WERI-Rb-1 (cell line): ENCODE data around the gene GON4L.

ENCODE experiments used
- DNase-seq: peaks from one replicate; pipeline ENCODE4 v3.0.0-alpha.2; 2020
- H3K27ac ChIP-seq: fragments of 250-450 bp; sonication (Bioruptor Pico); 2 replicates; pipeline ENCODE4 v1.5.1; 2020; ENCODE audit warnings: mild to moderate bottlenecking, moderate library complexity
- H3K27me3 ChIP-seq: fragments of 250-450 bp; sonication (Bioruptor Pico); 2 replicates; pipeline ENCODE4 v1.5.1; 2021; ENCODE audit warnings: mild to moderate bottlenecking, low read depth, moderate library complexity; ENCODE audit not compliant: insufficient read depth, severe bottlenecking
- H3K36me3 ChIP-seq: fragments of 250-450 bp; sonication (Bioruptor Pico); 2 replicates; pipeline ENCODE4 v1.5.1; 2020; ENCODE audit warnings: mild to moderate bottlenecking, moderate library complexity
- H3K4me3 ChIP-seq: 2 replicates; pipeline ENCODE4 v1.5.1; 2011; ENCODE audit warnings: low read depth, mild to moderate bottlenecking, control low read depth, low read length
- H3K9me3 ChIP-seq: fragments of 250-450 bp; sonication (Bioruptor Pico); 2 replicates; pipeline ENCODE4 v1.5.1; 2021; ENCODE audit warnings: mild to moderate bottlenecking, moderate library complexity; ENCODE audit not compliant: severe bottlenecking
- TF ChIP-seq, protein P1 (sequence below): IDR thresholded peaks from 2 replicates; pipeline ENCODE4 v1.5.1; 2011; ENCODE audit warnings: low read depth, mild to moderate bottlenecking, control low read depth, inconsistent platforms, low read length

Gene GON4L, protein sequence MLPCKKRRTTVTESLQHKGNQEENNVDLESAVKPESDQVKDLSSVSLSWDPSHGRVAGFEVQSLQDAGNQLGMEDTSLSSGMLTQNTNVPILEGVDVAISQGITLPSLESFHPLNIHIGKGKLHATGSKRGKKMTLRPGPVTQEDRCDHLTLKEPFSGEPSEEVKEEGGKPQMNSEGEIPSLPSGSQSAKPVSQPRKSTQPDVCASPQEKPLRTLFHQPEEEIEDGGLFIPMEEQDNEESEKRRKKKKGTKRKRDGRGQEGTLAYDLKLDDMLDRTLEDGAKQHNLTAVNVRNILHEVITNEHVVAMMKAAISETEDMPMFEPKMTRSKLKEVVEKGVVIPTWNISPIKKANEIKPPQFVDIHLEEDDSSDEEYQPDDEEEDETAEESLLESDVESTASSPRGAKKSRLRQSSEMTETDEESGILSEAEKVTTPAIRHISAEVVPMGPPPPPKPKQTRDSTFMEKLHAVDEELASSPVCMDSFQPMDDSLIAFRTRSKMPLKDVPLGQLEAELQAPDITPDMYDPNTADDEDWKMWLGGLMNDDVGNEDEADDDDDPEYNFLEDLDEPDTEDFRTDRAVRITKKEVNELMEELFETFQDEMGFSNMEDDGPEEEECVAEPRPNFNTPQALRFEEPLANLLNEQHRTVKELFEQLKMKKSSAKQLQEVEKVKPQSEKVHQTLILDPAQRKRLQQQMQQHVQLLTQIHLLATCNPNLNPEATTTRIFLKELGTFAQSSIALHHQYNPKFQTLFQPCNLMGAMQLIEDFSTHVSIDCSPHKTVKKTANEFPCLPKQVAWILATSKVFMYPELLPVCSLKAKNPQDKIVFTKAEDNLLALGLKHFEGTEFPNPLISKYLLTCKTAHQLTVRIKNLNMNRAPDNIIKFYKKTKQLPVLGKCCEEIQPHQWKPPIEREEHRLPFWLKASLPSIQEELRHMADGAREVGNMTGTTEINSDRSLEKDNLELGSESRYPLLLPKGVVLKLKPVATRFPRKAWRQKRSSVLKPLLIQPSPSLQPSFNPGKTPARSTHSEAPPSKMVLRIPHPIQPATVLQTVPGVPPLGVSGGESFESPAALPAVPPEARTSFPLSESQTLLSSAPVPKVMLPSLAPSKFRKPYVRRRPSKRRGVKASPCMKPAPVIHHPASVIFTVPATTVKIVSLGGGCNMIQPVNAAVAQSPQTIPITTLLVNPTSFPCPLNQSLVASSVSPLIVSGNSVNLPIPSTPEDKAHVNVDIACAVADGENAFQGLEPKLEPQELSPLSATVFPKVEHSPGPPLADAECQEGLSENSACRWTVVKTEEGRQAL (N-terminal part only)

DNA sequence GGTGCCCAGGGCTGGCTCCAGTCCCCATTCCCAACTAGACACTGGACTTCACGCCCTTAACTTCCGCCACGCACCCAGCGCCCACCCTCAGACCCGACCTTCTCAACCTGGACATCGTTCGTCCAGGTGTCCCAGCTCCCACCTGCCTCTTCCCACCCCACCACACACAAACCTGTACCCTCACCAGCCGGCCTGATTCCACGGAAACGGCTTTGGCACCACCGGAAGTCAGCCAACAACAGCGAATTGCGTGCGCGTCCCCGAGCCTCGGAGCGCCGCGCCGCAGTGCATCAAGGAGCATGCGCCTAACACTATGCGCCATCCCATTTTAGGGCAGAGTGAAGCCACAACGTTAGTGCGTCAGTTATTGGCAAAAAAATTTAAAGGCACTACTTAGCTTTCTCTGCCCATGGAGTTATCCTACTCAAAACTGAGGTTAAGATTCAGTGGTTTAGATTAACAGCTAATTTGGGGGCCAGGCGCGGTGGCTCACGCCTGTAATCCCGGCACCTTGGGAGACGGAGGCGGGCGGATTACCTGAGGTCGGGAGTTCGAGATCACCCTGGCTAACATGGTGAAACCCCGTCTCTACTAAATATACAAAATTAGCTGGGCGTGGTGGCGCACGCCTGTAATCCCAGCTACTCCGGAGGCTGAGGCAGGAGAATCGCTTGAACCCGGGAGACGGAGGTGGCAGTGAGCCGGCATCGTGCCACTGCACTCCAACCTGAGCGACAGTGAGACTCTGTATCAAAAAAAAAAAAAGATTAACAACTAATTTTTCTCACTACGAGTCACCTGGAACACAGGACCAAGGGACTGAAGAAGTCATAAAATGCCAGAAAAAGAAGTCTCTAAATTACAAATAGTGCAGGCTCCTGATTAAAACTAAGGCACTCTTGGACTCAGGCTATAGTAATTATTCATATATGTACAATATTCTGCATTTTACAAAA, at the start of gene GON4L:
GON4L (minus strand) TSS at position 240 of the 956 bp plus-strand sequence. CDS start 3,434 bp downstream, outside the sequence.
- H3K9me3 ChIP-seq = no peaks in the 10 kb centered on the region
- peak; percentile 96 for DNase-seq
- peaks cover 45% of the 10 kb centered on the region for H3K36me3 ChIP-seq
- no peaks in the 10 kb centered on the region for H3K27me3 ChIP-seq
- H3K4me3 ChIP-seq = peak within 1 kb of the TSS; percentile 77
- TF ChIP-seq, protein P1, sequence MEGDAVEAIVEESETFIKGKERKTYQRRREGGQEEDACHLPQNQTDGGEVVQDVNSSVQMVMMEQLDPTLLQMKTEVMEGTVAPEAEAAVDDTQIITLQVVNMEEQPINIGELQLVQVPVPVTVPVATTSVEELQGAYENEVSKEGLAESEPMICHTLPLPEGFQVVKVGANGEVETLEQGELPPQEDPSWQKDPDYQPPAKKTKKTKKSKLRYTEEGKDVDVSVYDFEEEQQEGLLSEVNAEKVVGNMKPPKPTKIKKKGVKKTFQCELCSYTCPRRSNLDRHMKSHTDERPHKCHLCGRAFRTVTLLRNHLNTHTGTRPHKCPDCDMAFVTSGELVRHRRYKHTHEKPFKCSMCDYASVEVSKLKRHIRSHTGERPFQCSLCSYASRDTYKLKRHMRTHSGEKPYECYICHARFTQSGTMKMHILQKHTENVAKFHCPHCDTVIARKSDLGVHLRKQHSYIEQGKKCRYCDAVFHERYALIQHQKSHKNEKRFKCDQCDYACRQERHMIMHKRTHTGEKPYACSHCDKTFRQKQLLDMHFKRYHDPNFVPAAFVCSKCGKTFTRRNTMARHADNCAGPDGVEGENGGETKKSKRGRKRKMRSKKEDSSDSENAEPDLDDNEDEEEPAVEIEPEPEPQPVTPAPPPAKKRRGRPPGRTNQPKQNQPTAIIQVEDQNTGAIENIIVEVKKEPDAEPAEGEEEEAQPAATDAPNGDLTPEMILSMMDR = no peak
- H3K27ac ChIP-seq = peak within 1 kb of the TSS; percentile 74

DNA sequence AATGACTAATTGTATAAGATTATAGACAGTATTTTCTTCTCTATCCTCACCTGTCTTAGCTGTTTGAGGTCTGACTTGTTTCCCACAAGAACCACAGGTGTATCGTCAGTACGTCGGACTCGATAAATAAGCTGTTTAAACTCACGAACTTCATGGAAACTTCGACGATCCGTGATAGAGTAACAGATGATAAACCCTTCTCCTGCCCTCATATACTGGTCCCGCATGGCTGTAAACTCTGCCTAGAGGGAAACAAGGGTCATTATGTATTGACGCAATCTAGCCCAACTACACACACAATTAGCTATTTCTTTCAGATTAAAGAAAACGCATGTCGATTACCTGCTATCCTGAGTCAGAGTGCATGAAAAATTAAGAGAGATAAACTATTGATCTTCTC, 47.2 kb upstream of the GON4L start:
- Histone ChIP-seq H3K27me3 (no peaks in the 10 kb centered on the region), H3K9me3 (no peaks in the 10 kb centered on the region), H3K27ac (no peak overlapping the region), H3K36me3 (peaks cover 99% of the 10 kb centered on the region), H3K4me3 (no peak overlapping the region)
- TF ChIP-seq, protein P1 = no peak
- DNase-seq = no peak

DNA sequence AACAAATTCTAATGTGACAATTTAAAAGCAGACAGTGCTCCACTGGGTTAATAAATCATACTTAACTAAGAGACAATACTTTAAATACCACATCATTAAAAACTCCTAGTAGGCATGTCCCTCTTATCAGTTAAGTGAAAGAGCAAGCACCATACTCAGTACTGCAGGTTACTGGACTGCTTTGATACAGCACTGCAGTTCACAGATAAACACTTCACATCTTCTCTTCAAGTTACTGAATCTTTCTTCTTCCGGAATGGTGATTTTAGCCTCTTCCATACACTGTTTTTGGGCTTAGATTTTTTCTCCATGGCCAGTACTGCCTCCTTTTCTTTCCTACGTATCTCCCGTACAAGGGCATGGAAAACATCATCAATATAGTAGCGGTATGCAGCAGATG, 43.1 kb upstream of the GON4L start:
- no peak for DNase-seq
- H3K27me3 ChIP-seq = no peaks in the 10 kb centered on the region
- no peaks in the 10 kb centered on the region for H3K9me3 ChIP-seq
- H3K36me3 ChIP-seq = peaks cover 82% of the 10 kb centered on the region
- no peak overlapping the region for H3K4me3 ChIP-seq
- TF ChIP-seq, protein P1 = no peak
- H3K27ac ChIP-seq = no peak overlapping the region

DNA sequence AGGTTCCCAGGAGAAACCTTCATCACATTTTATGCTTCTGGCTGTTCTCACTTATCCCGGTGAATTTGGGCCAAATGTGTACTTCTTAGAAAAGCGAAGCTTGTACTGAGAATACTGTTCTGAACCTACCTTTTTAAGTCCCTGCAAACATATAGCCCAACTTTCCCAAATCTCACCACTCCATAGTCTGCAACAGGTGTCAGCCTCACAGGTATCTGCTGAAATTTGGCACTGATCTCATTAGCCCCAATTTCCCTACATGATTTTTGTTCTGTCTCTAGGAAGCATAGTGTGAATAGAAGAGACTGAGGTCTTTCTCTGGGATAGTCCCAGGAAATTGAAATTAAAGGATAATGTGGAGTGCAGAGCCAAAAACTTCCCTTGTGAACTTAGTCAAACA, 42.7 kb upstream of the GON4L start:
- DNase-seq = no peak
- TF ChIP-seq, protein P1 = no peak
- Histone ChIP-seq H3K4me3 (no peak overlapping the region), H3K27me3 (no peaks in the 10 kb centered on the region), H3K36me3 (peaks cover 77% of the 10 kb centered on the region), H3K27ac (no peak overlapping the region), H3K9me3 (no peaks in the 10 kb centered on the region)

DNA sequence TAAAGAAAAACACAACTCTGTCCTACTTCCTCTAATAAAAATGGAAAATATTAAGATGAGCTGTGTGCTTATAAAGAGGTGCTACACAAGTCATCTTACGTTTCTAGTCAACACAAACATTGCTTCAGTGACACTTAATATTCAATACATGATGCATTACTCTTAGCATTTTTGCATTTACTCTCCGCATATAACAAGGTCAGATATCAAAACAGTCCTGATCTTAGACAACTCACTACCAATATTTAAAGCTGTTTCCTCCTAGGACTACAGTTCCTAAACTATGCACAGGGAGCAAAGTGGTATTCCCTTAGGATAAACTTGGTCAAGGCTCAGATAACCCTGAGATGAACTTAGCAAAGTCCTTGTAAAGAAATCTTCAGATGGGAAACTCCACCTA, 41.9 kb upstream of the GON4L start:
- Histone ChIP-seq H3K27me3 (no peaks in the 10 kb centered on the region), H3K9me3 (no peaks in the 10 kb centered on the region), H3K27ac (no peak overlapping the region), H3K4me3 (no peak overlapping the region), H3K36me3 (peaks cover 69% of the 10 kb centered on the region)
- no peak for DNase-seq
- TF ChIP-seq, protein P1 = no peak
